GM19468 (cell line): ENCODE measurements around the gene CXorf51A.
"Not testable (repeated sequence)": the region's sequence is repeated elsewhere in the genome, so short reads cannot be mapped to it uniquely, and the experiment has no call there.

Source experiments
- ATAC-seq: cut with Tn5 transposase; IDR thresholded peaks from one replicate; pipeline ENCODE4 v1.9.1; 2021; ENCODE audit warnings: mild to moderate bottlenecking, moderate library complexity, moderate number of reproducible peaks; ENCODE audit not compliant: unreplicated experiment; ENCODE audit errors: extremely low read depth

The CXorf51A gene

GRCh38 chrX:146814644-146815043 lies at the start of gene CXorf51A:
Gene CXorf51A, minus strand, starts transcription at chrX:146814744. Its CDS starts 21 bp downstream, at chrX:146814723.
- ATAC-seq: not testable (repeated sequence)

- ATAC-seq: no peak
Observed at GRCh38 chrX:146863566-146863965, 49.0 kb upstream of the CXorf51A start.

GRCh38 chrX:146854281-146854680 lies 39.7 kb upstream of the CXorf51A start:
- no peak for ATAC-seq

GRCh38 chrX:146831994-146832393 lies 17.4 kb upstream of the CXorf51A start:
- ATAC-seq: no peak

GRCh38 chrX:146809471-146809870 lies 5.1 kb downstream of the CXorf51A start, which contains the start of gene CXorf51B:
Gene CXorf51B, plus strand, starts transcription at chrX:146809771. Its CDS starts 21 bp downstream, at chrX:146809792.
- ATAC-seq: not testable (repeated sequence)
